ENCODE results near the gene SLC22A1. TPM values are rescaled to one million over a fixed set of nuclear protein-coding genes. Genes with fewer than 3 reads are reported as not detected.
"Not testable (repeated sequence)": the region's sequence is repeated elsewhere in the genome, so short reads cannot be mapped to it uniquely, and the experiment has no call there.

Gene SLC22A1
- total and polyA plus RNA-seq, 2 donors (not counting 1 experiment from before 2014, with no cell fraction given), result 0.18 to 1.5 TPM

GRCh38 chr6:160112628-160113299, 8.9 kb upstream of the SLC22A1 start:
- Histone ChIP-seq H3K9ac (ENCODE audit: low read length) (no peak overlapping the region), H3K27ac (ENCODE audit: low read length in 2 of 2) (no peak overlapping the region), H3K27me3 (replicated peaks in 1 of 4; ENCODE audit: control extremely low read depth in 1 of 4, control insufficient read depth in 3 of 4, insufficient read depth in 4 of 4, low read length in 3 of 4) (no peaks in the 10 kb centered on the region), H3K4me2 (replicated peaks; ENCODE audit: low read depth, low read length, poor library complexity, severe bottlenecking) (no peak overlapping the region), H3K4me3 (ENCODE audit: control extremely low read depth in 1 of 5, extremely low read depth in 1 of 5, insufficient read depth in 1 of 5, low read depth in 2 of 5, low read length in 4 of 5) (no peak overlapping the region), H3K36me3 (replicated peaks in 1 of 2; ENCODE audit: control extremely low read depth in 1 of 2, control insufficient read depth in 1 of 2, extremely low read depth in 1 of 2, insufficient read depth in 2 of 2, low read length in 1 of 2) (no peaks in the 10 kb centered on the region), H2AFZ (ENCODE audit: insufficient read depth, low read depth, low read length, poor library complexity, severe bottlenecking) (no peak overlapping the region), H3K4me1 (ENCODE audit: control insufficient read depth in 2 of 2, insufficient read depth in 2 of 2, low read length in 2 of 2) (no peaks in the 10 kb centered on the region), H3K9me3 (ENCODE audit: control extremely low read depth in 1 of 3, control insufficient read depth in 2 of 3, insufficient read depth in 1 of 3, low read length in 2 of 3) (peaks cover 0 to 12% (median 4%) of the 10 kb centered on the region in 3 donors), H4K20me1 (ENCODE audit: control insufficient read depth, insufficient read depth, low read length, poor library complexity, severe bottlenecking) (no peaks in the 10 kb centered on the region), H3K79me2 (ENCODE audit: control insufficient read depth, insufficient read depth, low read length) (no peaks in the 10 kb centered on the region)
- intact Hi-C loops (cut with micrococcal nuclease), result no loop called here
- Mint-ChIP-seq H3K4me3 (no peak overlapping the region), H3K27ac (no peak overlapping the region), H3K4me1 (no peaks in the 10 kb centered on the region), H3K27me3 (no peaks in the 10 kb centered on the region), H3K9me3 (ENCODE audit: insufficient read depth) (peaks cover 1% of the 10 kb centered on the region)
- CTCF ChIA-PET, result interaction anchor here (1.1 kb wide), 1 partner anchor 249 kb away, joined by 3 read pairs; no protein-coding TSS in a partner anchor
- no peak for DNase-seq
- POLR2A ChIA-PET, result no interaction called here
- 94% methylated on average over 6 of the region's 6 CpGs for WGBS (ENCODE audit: insufficient coverage)
- no peak for TF ChIP-seq EZH2 (IDR thresholded peaks at IDR 0.05; ENCODE audit: borderline replicate concordance, insufficient read depth, low read depth, low read length, poor library complexity, severe bottlenecking)
- TF ChIP-seq, protein P1, sequence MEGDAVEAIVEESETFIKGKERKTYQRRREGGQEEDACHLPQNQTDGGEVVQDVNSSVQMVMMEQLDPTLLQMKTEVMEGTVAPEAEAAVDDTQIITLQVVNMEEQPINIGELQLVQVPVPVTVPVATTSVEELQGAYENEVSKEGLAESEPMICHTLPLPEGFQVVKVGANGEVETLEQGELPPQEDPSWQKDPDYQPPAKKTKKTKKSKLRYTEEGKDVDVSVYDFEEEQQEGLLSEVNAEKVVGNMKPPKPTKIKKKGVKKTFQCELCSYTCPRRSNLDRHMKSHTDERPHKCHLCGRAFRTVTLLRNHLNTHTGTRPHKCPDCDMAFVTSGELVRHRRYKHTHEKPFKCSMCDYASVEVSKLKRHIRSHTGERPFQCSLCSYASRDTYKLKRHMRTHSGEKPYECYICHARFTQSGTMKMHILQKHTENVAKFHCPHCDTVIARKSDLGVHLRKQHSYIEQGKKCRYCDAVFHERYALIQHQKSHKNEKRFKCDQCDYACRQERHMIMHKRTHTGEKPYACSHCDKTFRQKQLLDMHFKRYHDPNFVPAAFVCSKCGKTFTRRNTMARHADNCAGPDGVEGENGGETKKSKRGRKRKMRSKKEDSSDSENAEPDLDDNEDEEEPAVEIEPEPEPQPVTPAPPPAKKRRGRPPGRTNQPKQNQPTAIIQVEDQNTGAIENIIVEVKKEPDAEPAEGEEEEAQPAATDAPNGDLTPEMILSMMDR (IDR thresholded peaks at IDR 0.05), result no peak
- ATAC-seq (ENCODE audit: low read depth), result no peak

DNA sequence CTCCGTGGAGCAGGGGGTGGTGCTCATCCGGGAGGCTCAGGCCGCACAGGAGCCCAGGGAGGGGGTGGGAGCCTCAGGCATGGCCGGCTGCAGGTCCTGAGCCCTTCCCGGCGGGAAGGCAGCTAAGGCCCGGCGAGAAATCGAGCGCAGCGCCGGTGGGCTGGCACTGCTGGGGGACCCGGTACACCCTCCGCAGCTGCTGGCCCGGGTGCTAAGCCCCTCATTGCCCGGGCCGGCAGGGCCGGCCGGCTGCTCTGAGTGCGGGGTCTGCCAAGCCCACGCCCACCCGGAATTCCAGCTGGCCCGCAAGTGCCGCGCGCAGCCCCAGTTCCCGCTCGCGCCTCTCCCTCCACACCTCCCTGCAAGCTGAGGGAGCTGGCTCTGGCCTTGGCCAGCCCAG, 7.1 kb upstream of the SLC22A1 start:
- H3K36me3 ChIP-seq (replicated peaks in 1 of 2; ENCODE audit: control extremely low read depth in 1 of 2, control insufficient read depth in 1 of 2, extremely low read depth in 1 of 2, insufficient read depth in 2 of 2, low read length in 1 of 2); H3K9me3 Mint-ChIP-seq (ENCODE audit: insufficient read depth); intact Hi-C loops (cut with micrococcal nuclease); H3K4me3 ChIP-seq (ENCODE audit: control extremely low read depth in 1 of 5, extremely low read depth in 1 of 5, insufficient read depth in 1 of 5, low read depth in 2 of 5, low read length in 4 of 5); DNase-seq; H4K20me1 ChIP-seq (ENCODE audit: control insufficient read depth, insufficient read depth, low read length, poor library complexity, severe bottlenecking); ATAC-seq (ENCODE audit: low read depth); H3K27ac Mint-ChIP-seq; CTCF ChIA-PET; POLR2A ChIA-PET; H3K4me1 ChIP-seq (ENCODE audit: control insufficient read depth in 2 of 2, insufficient read depth in 2 of 2, low read length in 2 of 2); H2AFZ ChIP-seq (ENCODE audit: insufficient read depth, low read depth, low read length, poor library complexity, severe bottlenecking); H3K27me3 Mint-ChIP-seq; H3K27ac ChIP-seq (ENCODE audit: low read length in 2 of 2); H3K4me2 ChIP-seq (replicated peaks; ENCODE audit: low read depth, low read length, poor library complexity, severe bottlenecking); H3K4me1 Mint-ChIP-seq; H3K79me2 ChIP-seq (ENCODE audit: control insufficient read depth, insufficient read depth, low read length); H3K9ac ChIP-seq (ENCODE audit: low read length); H3K4me3 Mint-ChIP-seq; H3K27me3 ChIP-seq (replicated peaks in 1 of 4; ENCODE audit: control extremely low read depth in 1 of 4, control insufficient read depth in 3 of 4, insufficient read depth in 4 of 4, low read length in 3 of 4): not testable (repeated sequence)
- 96% methylated on average over 17 of the region's 29 CpGs for WGBS (ENCODE audit: insufficient coverage)
- H3K9me3 ChIP-seq (ENCODE audit: control extremely low read depth in 1 of 3, control insufficient read depth in 2 of 3, insufficient read depth in 1 of 3, low read length in 2 of 3), result peaks cover 0 to 24% (median 7%) of the 10 kb centered on the region in 3 donors

All from B cell (primary cell).